Cerebellar nuclear complex (tissue), 1 donor: ENCODE measurements around the gene DPPA3.
"Not testable (repeated sequence)": the region's sequence is repeated elsewhere in the genome, so short reads cannot be mapped to it uniquely, and the experiment has no call there.

Source experiments
- DNase-seq, 2 experiments: peaks; one replicate each; lab custom pipeline; 2025; lab: John Stamatoyannopoulos, UW

The DPPA3 gene

GRCh38 chr12:7730984-7731383 lies 19.8 kb downstream of the DPPA3 start:
- DNase-seq = not testable (repeated sequence)

- no peak for DNase-seq
Measured at GRCh38 chr12:7731486-7731885, 20.3 kb downstream of the DPPA3 start.

GRCh38 chr12:7732993-7733392 lies 21.8 kb downstream of the DPPA3 start:
- DNase-seq = no peak

- DNase-seq = no peak
Measured at GRCh38 chr12:7747246-7747645, 36.0 kb downstream of the DPPA3 start, which contains the start of gene CLEC4C. TSS of gene CLEC4C (minus strand) at chr12:7747375. CDS start at chr12:7747348, 27 bp downstream.

GRCh38 chr12:7748852-7749251 lies 37.6 kb downstream of the DPPA3 start:
- no peak for DNase-seq

- DNase-seq = no peak
Measured at GRCh38 chr12:7749442-7749841, 38.2 kb downstream of the DPPA3 start.

- DNase-seq = no peak
Measured at GRCh38 chr12:7750350-7750749, 39.1 kb downstream of the DPPA3 start.

GRCh38 chr12:7751394-7751793 lies 40.2 kb downstream of the DPPA3 start:
- no peak for DNase-seq

- not testable (repeated sequence) for DNase-seq
Measured at GRCh38 chr12:7751941-7752922, 41.0 kb downstream of the DPPA3 start.

GRCh38 chr12:7755668-7756067 lies 44.4 kb downstream of the DPPA3 start:
- not testable (repeated sequence) for DNase-seq

- no peak for DNase-seq
Measured at GRCh38 chr12:7756993-7757392, 45.8 kb downstream of the DPPA3 start.

- no peak for DNase-seq
Measured at GRCh38 chr12:7758766-7759140, 47.5 kb downstream of the DPPA3 start.
